Breast epithelium (tissue), 3 donors: ENCODE data around the gene IL17F.

Experiments used
- CTCF ChIP-seq, 3 donors: fragments of 450-650 bp; IDR thresholded peaks; one replicate each; pipeline ENCODE4 v1.5.1; 2016 to 2017; ENCODE audit warnings: antibody characterized with exemption in 3 of 3, mild to moderate bottlenecking in 3 of 3, moderate library complexity in 3 of 3
- POLR2A ChIP-seq: fragments of 450-650 bp; IDR thresholded peaks from one replicate; pipeline ENCODE4 v1.6.1; 2016; ENCODE audit warnings: antibody characterized with exemption, mild to moderate bottlenecking, moderate library complexity

- TF ChIP-seq CTCF (IDR thresholded peaks at IDR 0.05) (no peak), POLR2A (no peak)
Measured at GRCh38 chr6:52288216-52288615, 43.9 kb upstream of the IL17F start.
